WTC11 (cell line): ENCODE data around the gene NUP85. TPM values are rescaled to one million over a fixed set of nuclear protein-coding genes. Genes with fewer than 3 reads are reported as not detected.

Experiments used
- ATAC-seq: fragments of 200-7000 bp; cut with Tn5 transposase; 2 replicates; pipeline ENCODE4 v1.10.0; 2021; ENCODE audit warnings: mild to moderate bottlenecking, moderate library complexity
- CTCF ChIA-PET: fragments of 300-600 bp; sonication (Branson Sonifier 250); formaldehyde crosslinking; loops from one replicate; lab custom pipeline; 2021; ENCODE audit warnings: antibody characterized with exemption; lab: Charles Lee
- POLR2A ChIA-PET: fragments of 350-600 bp; sonication (Branson Sonifier 250); formaldehyde crosslinking; loops from one replicate; lab custom pipeline; 2021; ENCODE audit warnings: antibody characterized with exemption; lab: Charles Lee
- DNase-seq: peaks from one replicate; pipeline ENCODE4 v3.0.0; 2021; ENCODE audit warnings: low spot score
- H3K27ac Mint-ChIP-seq: 2 replicates; pipeline ENCODE4 v1.8.0; 2021; ENCODE audit warnings: mixed read lengths
- H3K27me3 Mint-ChIP-seq: 2 replicates; pipeline ENCODE4 v1.8.0; 2021; ENCODE audit warnings: low read depth, mild to moderate bottlenecking, moderate library complexity, mixed read lengths
- H3K36me3 Mint-ChIP-seq: 2 replicates; pipeline ENCODE4 v1.8.0; 2021; ENCODE audit warnings: mixed read lengths
- H3K4me1 Mint-ChIP-seq: 2 replicates; pipeline ENCODE4 v1.8.0; 2022; ENCODE audit warnings: mixed read lengths
- H3K4me3 Mint-ChIP-seq: 2 replicates; pipeline ENCODE4 v1.8.0; 2021; ENCODE audit warnings: mild to moderate bottlenecking, moderate library complexity, mixed read lengths
- H3K9me3 Mint-ChIP-seq: 2 replicates; pipeline ENCODE4 v1.8.0; 2021; ENCODE audit warnings: mixed read lengths
- CBFB ChIP-seq: sonication (generic); formaldehyde crosslinking; IDR thresholded peaks from 2 replicates; pipeline ENCODE4 v1.8.1; 2022; ENCODE audit warnings: mild to moderate bottlenecking, low read depth, missing genetic modification reagents
- ESRRA ChIP-seq: sonication (generic); formaldehyde crosslinking; IDR thresholded peaks from 2 replicates; pipeline ENCODE4 v1.8.1; 2022; ENCODE audit warnings: mild to moderate bottlenecking, missing genetic modification reagents, borderline replicate concordance
- FOXP1 ChIP-seq: sonication (generic); formaldehyde crosslinking; IDR thresholded peaks from 2 replicates; pipeline ENCODE4 v1.8.0; 2022; ENCODE audit warnings: missing genetic modification reagents, mild to moderate bottlenecking, moderate library complexity, borderline replicate concordance
- IRF2 ChIP-seq: sonication (generic); formaldehyde crosslinking; IDR thresholded peaks from 2 replicates; pipeline ENCODE4 v1.8.0; 2022; ENCODE audit warnings: low read depth, missing genetic modification reagents, borderline replicate concordance
- MXD4 ChIP-seq: fragments of 250-450 bp; sonication (Bioruptor Pico); IDR thresholded peaks from 2 replicates; pipeline ENCODE4 v1.8.0; 2021; ENCODE audit warnings: mild to moderate bottlenecking, moderate library complexity, borderline replicate concordance
- NFYB ChIP-seq: sonication (generic); formaldehyde crosslinking; conservative IDR thresholded peaks from 2 replicates; pipeline ENCODE4 v1.8.0; 2022; ENCODE audit warnings: low read depth, missing genetic modification reagents
- NR3C1 ChIP-seq: sonication (generic); formaldehyde crosslinking; conservative IDR thresholded peaks from 2 replicates; pipeline ENCODE4 v1.8.1; 2023; ENCODE audit warnings: low read depth, mild to moderate bottlenecking, missing genetic modification reagents
- SOX15 ChIP-seq: fragments of 250-450 bp; sonication (Bioruptor Pico); IDR thresholded peaks from 2 replicates; pipeline ENCODE4 v1.9.0; 2021; ENCODE audit warnings: mild to moderate bottlenecking
- TCF7 ChIP-seq: sonication (generic); formaldehyde crosslinking; IDR thresholded peaks from 2 replicates; pipeline ENCODE4 v1.8.0; 2022; ENCODE audit warnings: mild to moderate bottlenecking, low read depth, missing genetic modification reagents, moderate library complexity
- ZNF671 ChIP-seq: fragments of 250-450 bp; sonication (Bioruptor Pico); IDR thresholded peaks from 2 replicates; pipeline ENCODE4 v1.8.0; 2021; ENCODE audit warnings: mild to moderate bottlenecking
- total RNA-seq: library from RNA; stranded (reverse); gene quantifications from 3 replicates; pipeline ENCODE4 v1.2.3, GENCODE V29; 2021
- TF ChIP-seq, protein P1 (sequence below): sonication (generic); formaldehyde crosslinking; IDR thresholded peaks from 2 replicates; pipeline ENCODE4 v1.8.0; 2023; ENCODE audit warnings: mild to moderate bottlenecking, missing genetic modification reagents
- TF ChIP-seq, protein P2 (sequence below): sonication (generic); formaldehyde crosslinking; IDR thresholded peaks from 2 replicates; pipeline ENCODE4 v1.8.1; 2023; ENCODE audit warnings: mild to moderate bottlenecking, missing genetic modification reagents
- TF ChIP-seq, protein P3 (sequence below): fragments of 250-450 bp; sonication (Bioruptor Pico); IDR thresholded peaks from 2 replicates; pipeline ENCODE4 v1.9.0; 2021; ENCODE audit warnings: mild to moderate bottlenecking
- TF ChIP-seq, protein P4 (sequence below): fragments of 250-450 bp; sonication (Bioruptor Pico); conservative IDR thresholded peaks from 2 replicates; pipeline ENCODE4 v1.9.0; 2021; ENCODE audit warnings: mild to moderate bottlenecking
- TF ChIP-seq, protein P5 (sequence below): sonication (generic); formaldehyde crosslinking; IDR thresholded peaks from 2 replicates; pipeline ENCODE4 v1.8.1; 2022; ENCODE audit warnings: low read depth, mild to moderate bottlenecking, moderate library complexity, missing genetic modification reagents, borderline replicate concordance
- TF ChIP-seq, protein P6 (sequence below): fragments of 250-450 bp; sonication (Bioruptor Pico); IDR thresholded peaks from 2 replicates; pipeline ENCODE4 v2.1.2; 2022; ENCODE audit warnings: mild to moderate bottlenecking, moderate library complexity
- TF ChIP-seq, protein P7 (sequence below): sonication (generic); formaldehyde crosslinking; IDR thresholded peaks from 2 replicates; pipeline ENCODE4 v1.8.0; 2023; ENCODE audit warnings: missing genetic modification reagents
- TF ChIP-seq, protein P8 (sequence below): sonication (generic); formaldehyde crosslinking; IDR thresholded peaks from 2 replicates; pipeline ENCODE4 v1.8.0; 2022; ENCODE audit warnings: mild to moderate bottlenecking, missing genetic modification reagents
- TF ChIP-seq, protein P9 (sequence below): sonication (generic); formaldehyde crosslinking; conservative IDR thresholded peaks from 2 replicates; pipeline ENCODE4 v1.8.1; 2022; ENCODE audit warnings: mild to moderate bottlenecking, missing genetic modification reagents

Gene NUP85
- total RNA-seq, 1 experiment from 2014 or later: 109 TPM

DNA sequence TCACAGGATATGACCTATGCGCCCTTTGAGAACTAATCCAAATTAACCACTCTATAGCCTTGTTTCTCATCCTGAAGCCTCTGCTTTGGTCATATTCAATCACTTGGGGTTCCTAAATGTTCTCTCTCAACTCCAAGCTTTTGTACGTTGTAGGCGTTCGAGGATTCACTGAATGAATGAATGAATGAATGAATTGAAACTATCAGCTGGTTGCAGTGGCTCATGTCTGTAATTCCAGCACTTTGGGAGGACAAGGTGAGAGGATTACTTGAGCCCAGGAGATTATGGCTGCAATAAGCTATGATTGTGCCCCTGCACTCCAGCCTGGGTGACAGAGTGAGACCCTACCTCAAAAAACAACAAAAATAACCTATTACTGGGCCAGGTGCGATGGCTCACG lies 16.9 kb upstream of the NUP85 start (continued):
- TF ChIP-seq ESRRA (CRISPR knock-in tag) (no peak), MXD4 (CRISPR knock-in tag) (no peak)
- TF ChIP-seq, protein P1, sequence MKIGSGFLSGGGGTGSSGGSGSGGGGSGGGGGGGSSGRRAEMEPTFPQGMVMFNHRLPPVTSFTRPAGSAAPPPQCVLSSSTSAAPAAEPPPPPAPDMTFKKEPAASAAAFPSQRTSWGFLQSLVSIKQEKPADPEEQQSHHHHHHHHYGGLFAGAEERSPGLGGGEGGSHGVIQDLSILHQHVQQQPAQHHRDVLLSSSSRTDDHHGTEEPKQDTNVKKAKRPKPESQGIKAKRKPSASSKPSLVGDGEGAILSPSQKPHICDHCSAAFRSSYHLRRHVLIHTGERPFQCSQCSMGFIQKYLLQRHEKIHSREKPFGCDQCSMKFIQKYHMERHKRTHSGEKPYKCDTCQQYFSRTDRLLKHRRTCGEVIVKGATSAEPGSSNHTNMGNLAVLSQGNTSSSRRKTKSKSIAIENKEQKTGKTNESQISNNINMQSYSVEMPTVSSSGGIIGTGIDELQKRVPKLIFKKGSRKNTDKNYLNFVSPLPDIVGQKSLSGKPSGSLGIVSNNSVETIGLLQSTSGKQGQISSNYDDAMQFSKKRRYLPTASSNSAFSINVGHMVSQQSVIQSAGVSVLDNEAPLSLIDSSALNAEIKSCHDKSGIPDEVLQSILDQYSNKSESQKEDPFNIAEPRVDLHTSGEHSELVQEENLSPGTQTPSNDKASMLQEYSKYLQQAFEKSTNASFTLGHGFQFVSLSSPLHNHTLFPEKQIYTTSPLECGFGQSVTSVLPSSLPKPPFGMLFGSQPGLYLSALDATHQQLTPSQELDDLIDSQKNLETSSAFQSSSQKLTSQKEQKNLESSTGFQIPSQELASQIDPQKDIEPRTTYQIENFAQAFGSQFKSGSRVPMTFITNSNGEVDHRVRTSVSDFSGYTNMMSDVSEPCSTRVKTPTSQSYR (CRISPR knock-in tag): no peak
- TF ChIP-seq, protein P2, sequence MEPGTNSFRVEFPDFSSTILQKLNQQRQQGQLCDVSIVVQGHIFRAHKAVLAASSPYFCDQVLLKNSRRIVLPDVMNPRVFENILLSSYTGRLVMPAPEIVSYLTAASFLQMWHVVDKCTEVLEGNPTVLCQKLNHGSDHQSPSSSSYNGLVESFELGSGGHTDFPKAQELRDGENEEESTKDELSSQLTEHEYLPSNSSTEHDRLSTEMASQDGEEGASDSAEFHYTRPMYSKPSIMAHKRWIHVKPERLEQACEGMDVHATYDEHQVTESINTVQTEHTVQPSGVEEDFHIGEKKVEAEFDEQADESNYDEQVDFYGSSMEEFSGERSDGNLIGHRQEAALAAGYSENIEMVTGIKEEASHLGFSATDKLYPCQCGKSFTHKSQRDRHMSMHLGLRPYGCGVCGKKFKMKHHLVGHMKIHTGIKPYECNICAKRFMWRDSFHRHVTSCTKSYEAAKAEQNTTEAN: no peak
- TF ChIP-seq, protein P3, sequence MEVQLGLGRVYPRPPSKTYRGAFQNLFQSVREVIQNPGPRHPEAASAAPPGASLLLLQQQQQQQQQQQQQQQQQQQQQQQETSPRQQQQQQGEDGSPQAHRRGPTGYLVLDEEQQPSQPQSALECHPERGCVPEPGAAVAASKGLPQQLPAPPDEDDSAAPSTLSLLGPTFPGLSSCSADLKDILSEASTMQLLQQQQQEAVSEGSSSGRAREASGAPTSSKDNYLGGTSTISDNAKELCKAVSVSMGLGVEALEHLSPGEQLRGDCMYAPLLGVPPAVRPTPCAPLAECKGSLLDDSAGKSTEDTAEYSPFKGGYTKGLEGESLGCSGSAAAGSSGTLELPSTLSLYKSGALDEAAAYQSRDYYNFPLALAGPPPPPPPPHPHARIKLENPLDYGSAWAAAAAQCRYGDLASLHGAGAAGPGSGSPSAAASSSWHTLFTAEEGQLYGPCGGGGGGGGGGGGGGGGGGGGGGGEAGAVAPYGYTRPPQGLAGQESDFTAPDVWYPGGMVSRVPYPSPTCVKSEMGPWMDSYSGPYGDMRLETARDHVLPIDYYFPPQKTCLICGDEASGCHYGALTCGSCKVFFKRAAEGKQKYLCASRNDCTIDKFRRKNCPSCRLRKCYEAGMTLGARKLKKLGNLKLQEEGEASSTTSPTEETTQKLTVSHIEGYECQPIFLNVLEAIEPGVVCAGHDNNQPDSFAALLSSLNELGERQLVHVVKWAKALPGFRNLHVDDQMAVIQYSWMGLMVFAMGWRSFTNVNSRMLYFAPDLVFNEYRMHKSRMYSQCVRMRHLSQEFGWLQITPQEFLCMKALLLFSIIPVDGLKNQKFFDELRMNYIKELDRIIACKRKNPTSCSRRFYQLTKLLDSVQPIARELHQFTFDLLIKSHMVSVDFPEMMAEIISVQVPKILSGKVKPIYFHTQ (CRISPR knock-in tag): no peak
- TF ChIP-seq, all 79 proteins: peak for 0

DNA sequence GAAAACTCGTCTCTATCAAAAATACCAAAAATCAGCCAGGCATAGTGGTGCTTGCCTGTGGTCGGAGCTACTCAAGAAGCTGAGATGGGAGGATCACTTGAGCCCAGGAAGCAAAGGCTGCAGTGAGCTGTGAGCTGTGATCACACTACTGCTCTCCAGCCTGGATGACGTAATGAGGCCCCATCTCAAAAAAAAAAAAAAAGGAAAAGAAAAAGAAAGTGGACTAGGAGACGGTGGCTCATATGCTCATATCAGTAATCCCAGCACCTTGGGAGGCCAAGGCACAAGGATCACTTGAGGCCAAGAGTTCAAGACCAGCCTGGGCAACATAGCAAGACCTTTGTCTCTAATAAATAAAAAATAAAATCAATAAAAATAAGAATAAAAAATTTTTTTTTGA lies 13.9 kb upstream of the NUP85 start:
- DNase-seq (no peak), ATAC-seq (no peak)
- POLR2A ChIA-PET: no interaction called here
- no peaks in the 10 kb centered on the region; the same call in 1 of the 2 replicates for H3K27me3 Mint-ChIP-seq
- no peak overlapping the region for H3K4me3 Mint-ChIP-seq
- no peaks in the 10 kb centered on the region for H3K36me3 Mint-ChIP-seq
- peak overlapping the region; percentile 27; the same call in 1 of the 2 replicates for H3K27ac Mint-ChIP-seq
- H3K4me1 Mint-ChIP-seq: no peaks in the 10 kb centered on the region
- CTCF ChIA-PET: interaction anchor here (0.6 to 2.1 kb wide), 6 partner anchors 10 to 339 kb away, joined by 3 to 11 read pairs (median 4); no protein-coding TSS in a partner anchor
- H3K9me3 Mint-ChIP-seq: no peaks in the 10 kb centered on the region
- TF ChIP-seq TCF7 (no peak), FOXP1 (no peak), NR3C1 (CRISPR knock-in tag) (no peak), NFYB (CRISPR knock-in tag) (no peak), IRF2 (no peak), ZNF671 (CRISPR knock-in tag) (no peak), CBFB (CRISPR knock-in tag) (no peak), SOX15 (CRISPR knock-in tag) (no peak)
- TF ChIP-seq, protein P4, sequence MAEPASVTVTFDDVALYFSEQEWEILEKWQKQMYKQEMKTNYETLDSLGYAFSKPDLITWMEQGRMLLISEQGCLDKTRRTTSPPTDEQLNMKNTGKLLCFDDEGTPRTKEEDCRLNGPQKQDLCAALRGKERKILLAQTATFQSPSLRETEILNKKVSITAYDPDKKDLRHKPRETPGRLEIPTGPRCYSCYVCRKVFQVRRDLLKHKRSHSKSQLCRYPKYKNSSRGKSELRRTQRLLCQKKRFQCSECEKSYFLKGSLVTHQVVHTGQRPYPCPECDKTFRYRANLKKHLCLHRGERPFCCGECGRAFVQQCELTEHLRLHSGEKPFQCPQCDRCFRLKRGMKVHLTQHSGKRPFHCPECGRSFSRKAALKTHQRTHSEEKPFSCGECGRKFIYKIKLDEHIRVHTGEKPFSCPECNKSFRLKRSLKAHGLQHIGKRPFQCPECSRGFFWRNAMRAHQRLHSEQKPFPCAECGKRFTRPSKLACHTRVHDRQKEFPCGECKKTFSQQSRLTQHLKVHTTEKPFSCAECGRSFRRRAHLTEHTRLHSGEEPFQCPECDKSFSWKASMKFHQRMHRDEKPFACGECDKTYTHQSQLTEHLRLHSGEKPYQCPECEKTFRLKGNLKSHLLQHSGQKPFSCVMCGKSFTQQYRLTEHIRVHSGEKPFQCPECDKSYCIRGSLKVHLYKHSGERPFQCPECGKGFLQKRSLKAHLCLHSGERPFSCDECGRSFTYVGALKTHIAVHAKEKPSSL (CRISPR knock-in tag): no peak
- TF ChIP-seq, protein P5, sequence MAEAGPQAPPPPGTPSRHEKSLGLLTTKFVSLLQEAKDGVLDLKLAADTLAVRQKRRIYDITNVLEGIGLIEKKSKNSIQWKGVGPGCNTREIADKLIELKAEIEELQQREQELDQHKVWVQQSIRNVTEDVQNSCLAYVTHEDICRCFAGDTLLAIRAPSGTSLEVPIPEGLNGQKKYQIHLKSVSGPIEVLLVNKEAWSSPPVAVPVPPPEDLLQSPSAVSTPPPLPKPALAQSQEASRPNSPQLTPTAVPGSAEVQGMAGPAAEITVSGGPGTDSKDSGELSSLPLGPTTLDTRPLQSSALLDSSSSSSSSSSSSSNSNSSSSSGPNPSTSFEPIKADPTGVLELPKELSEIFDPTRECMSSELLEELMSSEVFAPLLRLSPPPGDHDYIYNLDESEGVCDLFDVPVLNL (CRISPR knock-in tag): no peak
- TF ChIP-seq, protein P6, sequence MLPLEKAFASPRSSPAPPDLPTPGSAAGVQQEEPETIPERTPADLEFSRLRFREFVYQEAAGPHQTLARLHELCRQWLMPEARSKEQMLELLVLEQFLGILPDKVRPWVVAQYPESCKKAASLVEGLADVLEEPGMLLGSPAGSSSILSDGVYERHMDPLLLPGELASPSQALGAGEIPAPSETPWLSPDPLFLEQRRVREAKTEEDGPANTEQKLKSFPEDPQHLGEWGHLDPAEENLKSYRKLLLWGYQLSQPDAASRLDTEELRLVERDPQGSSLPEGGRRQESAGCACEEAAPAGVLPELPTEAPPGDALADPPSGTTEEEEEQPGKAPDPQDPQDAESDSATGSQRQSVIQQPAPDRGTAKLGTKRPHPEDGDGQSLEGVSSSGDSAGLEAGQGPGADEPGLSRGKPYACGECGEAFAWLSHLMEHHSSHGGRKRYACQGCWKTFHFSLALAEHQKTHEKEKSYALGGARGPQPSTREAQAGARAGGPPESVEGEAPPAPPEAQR (CRISPR knock-in tag): no peak
- TF ChIP-seq, protein P3 (CRISPR knock-in tag): no peak
- TF ChIP-seq, protein P7, sequence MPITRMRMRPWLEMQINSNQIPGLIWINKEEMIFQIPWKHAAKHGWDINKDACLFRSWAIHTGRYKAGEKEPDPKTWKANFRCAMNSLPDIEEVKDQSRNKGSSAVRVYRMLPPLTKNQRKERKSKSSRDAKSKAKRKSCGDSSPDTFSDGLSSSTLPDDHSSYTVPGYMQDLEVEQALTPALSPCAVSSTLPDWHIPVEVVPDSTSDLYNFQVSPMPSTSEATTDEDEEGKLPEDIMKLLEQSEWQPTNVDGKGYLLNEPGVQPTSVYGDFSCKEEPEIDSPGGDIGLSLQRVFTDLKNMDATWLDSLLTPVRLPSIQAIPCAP (CRISPR knock-in tag): no peak
- TF ChIP-seq, protein P8, sequence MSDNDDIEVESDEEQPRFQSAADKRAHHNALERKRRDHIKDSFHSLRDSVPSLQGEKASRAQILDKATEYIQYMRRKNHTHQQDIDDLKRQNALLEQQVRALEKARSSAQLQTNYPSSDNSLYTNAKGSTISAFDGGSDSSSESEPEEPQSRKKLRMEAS (CRISPR knock-in tag): no peak
- TF ChIP-seq, protein P9, sequence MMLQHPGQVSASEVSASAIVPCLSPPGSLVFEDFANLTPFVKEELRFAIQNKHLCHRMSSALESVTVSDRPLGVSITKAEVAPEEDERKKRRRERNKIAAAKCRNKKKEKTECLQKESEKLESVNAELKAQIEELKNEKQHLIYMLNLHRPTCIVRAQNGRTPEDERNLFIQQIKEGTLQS (CRISPR knock-in tag): no peak
